SK-N-SH (cell line): ENCODE data around the gene UTP11. TPM values are rescaled to one million over a fixed set of nuclear protein-coding genes. Genes with fewer than 3 reads are reported as not detected.

Experiments
- CTCF ChIA-PET: fragments of 300-600, 350-600 bp; formaldehyde crosslinking; extraction: SDS; loops from one replicate; lab custom pipeline; 2021; lab: Yijun Ruan, JAX
- POLR2A ChIA-PET: fragments of 350-600 bp; sonication (Branson Sonifier 250); formaldehyde crosslinking; extraction: SDS; loops from one replicate; lab custom pipeline; 2020; ENCODE audit warnings: antibody characterized with exemption, inconsistent platforms; lab: Yijun Ruan, JAX
- DNase-seq: peaks from one replicate; pipeline ENCODE4 v3.0.0; 2012
- H2AFZ ChIP-seq: fragments of 200-600 bp; sonication (generic); 2 replicates; pipeline ENCODE4 v1.8.1; 2016; ENCODE audit warnings: antibody characterized with exemption, mild to moderate bottlenecking, low read depth
- H3F3A ChIP-seq: fragments of 200-600 bp; sonication (generic); replicated peaks from 2 replicates; pipeline ENCODE3; 2016; ENCODE audit warnings: antibody characterized with exemption, mild to moderate bottlenecking; ENCODE audit not compliant: insufficient read depth
- H3K27ac ChIP-seq, 2 experiments: fragments of 200-500 bp in 1 of 2; fragments of 200-600 bp in 1 of 2; sonication (Bioruptor generic) in 1 of 2; sonication (generic), shearing (Covaris generic) in 1 of 2; 2 replicates each; pipeline versions ENCODE4 v1.5.1 to v1.6.1; 2014 to 2016; ENCODE audit warnings: low read depth in 2 of 2, inconsistent platforms in 1 of 2, low read length in 1 of 2, mild to moderate bottlenecking in 1 of 2, mixed read lengths in 1 of 2
- H3K27me3 ChIP-seq: fragments of 200-600 bp; sonication (generic), shearing (Covaris generic); 2 replicates; pipeline ENCODE4 v1.6.1; 2016; ENCODE audit warnings: mixed run types; ENCODE audit not compliant: insufficient read depth
- H3K36me3 ChIP-seq, 2 experiments: fragments of 200-500 bp in 1 of 2; fragments of 200-600 bp in 1 of 2; sonication (Bioruptor generic) in 1 of 2; sonication (generic) in 1 of 2; replicated peaks in 1 of 2; 2 replicates each; pipeline versions ENCODE3 to v1.5.1; 2014 to 2016; ENCODE audit warnings: low read length in 1 of 2, mild to moderate bottlenecking in 1 of 2; ENCODE audit not compliant: insufficient read depth in 2 of 2, control insufficient read depth in 1 of 2
- H3K4me1 ChIP-seq, 2 experiments: fragments of 200-500 bp in 1 of 2; fragments of 200-600 bp in 1 of 2; sonication (Bioruptor generic) in 1 of 2; sonication (generic), shearing (Covaris generic) in 1 of 2; 2 replicates each; pipeline versions ENCODE4 v1.5.1 to v1.6.1; 2014 to 2016; ENCODE audit warnings: low read depth in 1 of 2, low read length in 1 of 2, mixed run types in 1 of 2; ENCODE audit not compliant: insufficient read depth in 2 of 2, control insufficient read depth in 1 of 2
- H3K4me2 ChIP-seq: fragments of 200-600 bp; sonication (generic), shearing (Covaris generic); 2 replicates; pipeline ENCODE4 v1.6.1; 2017; ENCODE audit warnings: mixed run types
- H3K4me3 ChIP-seq, 2 experiments: fragments of 200-500 bp in 1 of 2; fragments of 200-600 bp in 1 of 2; sonication (Bioruptor generic) in 1 of 2; sonication (generic), shearing (Covaris generic) in 1 of 2; 2 replicates each; pipeline versions ENCODE4 v1.5.1 to v1.8.1; 2014 to 2016; ENCODE audit warnings: low read depth in 2 of 2, inconsistent platforms in 1 of 2, low read length in 1 of 2, mild to moderate bottlenecking in 1 of 2, mixed read lengths in 1 of 2, moderate library complexity in 1 of 2
- H3K79me2 ChIP-seq: fragments of 200-600 bp; sonication (generic); 2 replicates; pipeline ENCODE4 v1.8.1; 2017; ENCODE audit warnings: mild to moderate bottlenecking; ENCODE audit not compliant: insufficient read depth
- H3K9ac ChIP-seq: fragments of 200-600 bp; sonication (generic); 2 replicates; pipeline ENCODE4 v1.6.1; 2017; ENCODE audit warnings: mixed run types
- H3K9me2 ChIP-seq: fragments of 200-600 bp; sonication (generic); 2 replicates; pipeline ENCODE4 v1.6.1; 2017; ENCODE audit warnings: mixed run types
- H3K9me3 ChIP-seq: fragments of 200-600 bp; sonication (generic); 2 replicates; pipeline ENCODE4 v1.6.1; 2017; ENCODE audit warnings: mixed run types, mild to moderate bottlenecking, moderate library complexity
- H4K20me1 ChIP-seq: fragments of 200-600 bp; sonication (generic); 2 replicates; pipeline ENCODE4 v1.6.1; 2017; ENCODE audit warnings: mild to moderate bottlenecking, mixed run types; ENCODE audit not compliant: insufficient read depth
- FOXJ3 ChIP-seq: sonication (generic); formaldehyde crosslinking; IDR thresholded peaks from 2 replicates; pipeline ENCODE4 v1.5.1; 2020; ENCODE audit warnings: mild to moderate bottlenecking, missing genetic modification reagents
- FOXM1 ChIP-seq: IDR thresholded peaks from 2 replicates; pipeline ENCODE4 v1.4.0; 2012; ENCODE audit warnings: low read depth, mild to moderate bottlenecking
- GABPA ChIP-seq: IDR thresholded peaks from 2 replicates; pipeline ENCODE4 v1.4.0; 2012; ENCODE audit warnings: low read depth, mild to moderate bottlenecking
- GATA2 ChIP-seq: sonication (generic); formaldehyde crosslinking; IDR thresholded peaks from 2 replicates; pipeline ENCODE4 v1.5.0; 2020; ENCODE audit warnings: mild to moderate bottlenecking, missing genetic modification reagents
- MEF2A ChIP-seq: IDR thresholded peaks from 2 replicates; pipeline ENCODE4 v1.4.0; 2012; ENCODE audit warnings: low read depth, borderline replicate concordance
- MXI1 ChIP-seq: IDR thresholded peaks from 2 replicates; pipeline ENCODE4 v1.6.1; 2012; ENCODE audit warnings: mild to moderate bottlenecking, low read depth, low read length, improper control_type of control experiment
- NFIC ChIP-seq: IDR thresholded peaks from 2 replicates; pipeline ENCODE4 v1.4.0; 2012; ENCODE audit warnings: borderline replicate concordance
- NRF1 ChIP-seq: IDR thresholded peaks from 2 replicates; pipeline ENCODE4 v1.6.1; 2012; ENCODE audit warnings: low read depth, mild to moderate bottlenecking, low read length
- RFX5 ChIP-seq: IDR thresholded peaks from 2 replicates; pipeline ENCODE4 v1.6.1; 2012; ENCODE audit warnings: mild to moderate bottlenecking, improper control_type of control experiment, low read length
- SMC3 ChIP-seq: IDR thresholded peaks from 2 replicates; pipeline ENCODE4 v1.6.1; 2012; ENCODE audit warnings: low read depth, low read length, improper control_type of control experiment
- TAF1 ChIP-seq: IDR thresholded peaks from 2 replicates; pipeline ENCODE4 v1.6.1; 2012; ENCODE audit warnings: low read depth, mild to moderate bottlenecking, low read length, moderate library complexity, borderline replicate concordance
- TEAD4 ChIP-seq: IDR thresholded peaks from 2 replicates; pipeline ENCODE4 v1.4.0; 2012; ENCODE audit warnings: mild to moderate bottlenecking, borderline replicate concordance; ENCODE audit not compliant: insufficient read depth
- WGBS: methylation state at CpG from one replicate; pipeline ENCODE4 v1.1.6; 2017; ENCODE audit warnings: low lambda C conversion rate; 5-methylcytosine and 5-hydroxymethylcytosine counted together
- polyA plus RNA-seq, 3 experiments: library from polyadenylated mRNA; depleted of rRNA; stranded (reverse); fragments of >200 nt; gene quantifications; 2 replicates each; pipeline ENCODE4 v1.2.3, GENCODE V29; 2012
- TF ChIP-seq, protein P1 (sequence below): IDR thresholded peaks from 2 replicates; pipeline ENCODE4 v1.6.1; 2012; ENCODE audit warnings: mild to moderate bottlenecking, low read depth, low read length, moderate library complexity
- TF ChIP-seq, protein P2 (sequence below): IDR thresholded peaks from 2 replicates; pipeline ENCODE4 v1.4.0; 2012; ENCODE audit warnings: low read depth
- TF ChIP-seq, protein P3 (sequence below): IDR thresholded peaks from 2 replicates; pipeline ENCODE4 v1.4.0; 2012; ENCODE audit warnings: low read depth, borderline replicate concordance

Gene UTP11
- polyA plus RNA-seq, 1 of the 3 experiments (the other 2 are of a cell fraction), result 26.8 TPM

DNA sequence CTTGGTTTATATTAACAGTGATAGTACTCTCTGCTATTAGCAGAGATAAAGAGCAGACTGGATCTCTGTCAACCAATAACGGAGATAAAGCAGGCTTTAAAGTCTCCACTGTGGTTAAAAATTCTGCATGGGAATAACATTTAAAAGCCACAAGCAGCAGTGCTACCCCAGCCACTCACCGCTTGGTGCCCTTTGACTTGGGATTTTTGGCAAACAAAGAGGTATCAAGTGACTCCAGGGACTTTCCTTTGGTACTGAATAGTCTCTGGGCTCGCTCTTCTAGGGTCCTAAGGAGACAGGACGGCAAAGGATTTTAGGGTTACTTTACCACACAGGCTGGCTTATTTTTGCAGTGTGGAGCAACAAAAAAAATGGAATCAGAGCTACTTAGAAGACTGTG, 34.0 kb upstream of the UTP11 start (continued):
- no peak for TF ChIP-seq MEF2A
- TF ChIP-seq, protein P1, sequence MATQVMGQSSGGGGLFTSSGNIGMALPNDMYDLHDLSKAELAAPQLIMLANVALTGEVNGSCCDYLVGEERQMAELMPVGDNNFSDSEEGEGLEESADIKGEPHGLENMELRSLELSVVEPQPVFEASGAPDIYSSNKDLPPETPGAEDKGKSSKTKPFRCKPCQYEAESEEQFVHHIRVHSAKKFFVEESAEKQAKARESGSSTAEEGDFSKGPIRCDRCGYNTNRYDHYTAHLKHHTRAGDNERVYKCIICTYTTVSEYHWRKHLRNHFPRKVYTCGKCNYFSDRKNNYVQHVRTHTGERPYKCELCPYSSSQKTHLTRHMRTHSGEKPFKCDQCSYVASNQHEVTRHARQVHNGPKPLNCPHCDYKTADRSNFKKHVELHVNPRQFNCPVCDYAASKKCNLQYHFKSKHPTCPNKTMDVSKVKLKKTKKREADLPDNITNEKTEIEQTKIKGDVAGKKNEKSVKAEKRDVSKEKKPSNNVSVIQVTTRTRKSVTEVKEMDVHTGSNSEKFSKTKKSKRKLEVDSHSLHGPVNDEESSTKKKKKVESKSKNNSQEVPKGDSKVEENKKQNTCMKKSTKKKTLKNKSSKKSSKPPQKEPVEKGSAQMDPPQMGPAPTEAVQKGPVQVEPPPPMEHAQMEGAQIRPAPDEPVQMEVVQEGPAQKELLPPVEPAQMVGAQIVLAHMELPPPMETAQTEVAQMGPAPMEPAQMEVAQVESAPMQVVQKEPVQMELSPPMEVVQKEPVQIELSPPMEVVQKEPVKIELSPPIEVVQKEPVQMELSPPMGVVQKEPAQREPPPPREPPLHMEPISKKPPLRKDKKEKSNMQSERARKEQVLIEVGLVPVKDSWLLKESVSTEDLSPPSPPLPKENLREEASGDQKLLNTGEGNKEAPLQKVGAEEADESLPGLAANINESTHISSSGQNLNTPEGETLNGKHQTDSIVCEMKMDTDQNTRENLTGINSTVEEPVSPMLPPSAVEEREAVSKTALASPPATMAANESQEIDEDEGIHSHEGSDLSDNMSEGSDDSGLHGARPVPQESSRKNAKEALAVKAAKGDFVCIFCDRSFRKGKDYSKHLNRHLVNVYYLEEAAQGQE, result no peak
- no peak for TF ChIP-seq FOXM1

DNA sequence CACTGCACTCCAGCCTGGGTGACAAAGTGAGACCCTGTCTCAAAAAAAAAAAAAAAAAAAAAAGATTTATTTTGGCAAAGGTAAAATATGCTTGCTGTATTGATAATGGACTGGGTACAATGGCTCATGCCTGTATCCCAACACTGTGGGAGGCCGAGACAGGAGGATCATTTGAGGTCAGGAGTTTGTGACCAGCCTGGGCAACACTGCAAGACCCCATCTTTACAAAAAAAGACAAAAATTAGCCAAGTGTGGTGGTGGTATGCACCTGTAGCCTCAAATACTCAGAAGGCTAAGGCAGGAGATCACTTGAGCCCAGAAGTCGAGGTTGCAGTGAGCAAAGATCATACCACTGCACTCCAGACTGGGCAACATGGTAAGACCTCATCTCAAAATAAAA, 29.0 kb upstream of the UTP11 start:
- Histone ChIP-seq H3K27me3 (no peaks in the 10 kb centered on the region), H2AFZ (no peak overlapping the region), H3K9ac (no peak overlapping the region), H3K4me1 (no peaks in the 10 kb centered on the region), H3K27ac (no peak overlapping the region), H3K4me2 (no peak overlapping the region), H3F3A (peaks cover 4% of the 10 kb centered on the region), H3K9me3 (no peaks in the 10 kb centered on the region), H3K4me3 (no peak overlapping the region), H4K20me1 (no peaks in the 10 kb centered on the region), H3K36me3 (peaks cover 65 to 72% of the 10 kb centered on the region in 2 experiments), H3K79me2 (peaks cover 17% of the 10 kb centered on the region), H3K9me2 (no peaks in the 10 kb centered on the region)
- WGBS, result 91% methylated on average over 2 of the region's 2 CpGs
- TF ChIP-seq, protein P1, result no peak
- TF ChIP-seq, protein P2, sequence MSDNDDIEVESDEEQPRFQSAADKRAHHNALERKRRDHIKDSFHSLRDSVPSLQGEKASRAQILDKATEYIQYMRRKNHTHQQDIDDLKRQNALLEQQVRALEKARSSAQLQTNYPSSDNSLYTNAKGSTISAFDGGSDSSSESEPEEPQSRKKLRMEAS, result no peak
- TF ChIP-seq, protein P3, sequence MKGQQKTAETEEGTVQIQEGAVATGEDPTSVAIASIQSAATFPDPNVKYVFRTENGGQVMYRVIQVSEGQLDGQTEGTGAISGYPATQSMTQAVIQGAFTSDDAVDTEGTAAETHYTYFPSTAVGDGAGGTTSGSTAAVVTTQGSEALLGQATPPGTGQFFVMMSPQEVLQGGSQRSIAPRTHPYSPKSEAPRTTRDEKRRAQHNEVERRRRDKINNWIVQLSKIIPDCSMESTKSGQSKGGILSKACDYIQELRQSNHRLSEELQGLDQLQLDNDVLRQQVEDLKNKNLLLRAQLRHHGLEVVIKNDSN, result no peak
- no peak for TF ChIP-seq FOXM1
- no peak for TF ChIP-seq RFX5
- no peak for TF ChIP-seq MEF2A
- no peak for TF ChIP-seq TEAD4
- no peak for TF ChIP-seq SMC3
- TF ChIP-seq FOXJ3, result no peak
- no peak for TF ChIP-seq MXI1
- no peak for TF ChIP-seq GATA2 (CRISPR knock-in tag)
- TF ChIP-seq TAF1, result no peak
- no peak for TF ChIP-seq NRF1
- TF ChIP-seq NFIC, result no peak
- no peak for TF ChIP-seq GABPA
- ChIA-PET POLR2A (no interaction called here), CTCF (no interaction called here)
- no peak for DNase-seq
